ENCODE measurements around the gene SERPINF2. TPM values are rescaled to one million over a fixed set of nuclear protein-coding genes. Genes with fewer than 3 reads are reported as not detected.

Gene SERPINF2
- total RNA-seq, 1 experiment from 2014 or later: 0.68 TPM

DNA sequence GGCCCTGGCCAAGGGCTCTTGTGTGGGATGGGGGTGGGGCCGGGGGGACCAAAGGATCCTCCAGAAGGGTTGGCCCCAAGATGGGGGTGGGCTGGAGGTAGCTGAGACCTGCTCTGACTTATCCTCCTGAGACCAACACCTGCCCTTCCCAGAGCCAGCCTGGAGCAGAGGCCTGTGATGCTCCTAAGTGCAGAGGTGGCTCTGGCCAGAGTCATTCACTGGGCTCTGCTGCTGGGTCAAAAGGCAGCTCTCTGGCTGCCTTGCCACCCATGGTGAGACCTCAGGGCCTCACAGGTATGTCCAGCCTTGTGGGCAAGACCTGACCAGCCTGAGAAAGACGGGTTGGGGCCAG, 393 bp downstream of the SERPINF2 start:
- H2AK5ac ChIP-seq (ENCODE audit: insufficient read length, low read length): no peak overlapping the region
- H3K4me1 ChIP-seq (ENCODE audit: insufficient read depth, low read length): no peaks in the 10 kb centered on the region
- H3K56ac ChIP-seq (ENCODE audit: insufficient read length, low read depth, low read length): no peak overlapping the region
- H3K23ac ChIP-seq (ENCODE audit: insufficient read length, low read depth, low read length): no peak overlapping the region
- no peaks in the 10 kb centered on the region for H3K27me3 ChIP-seq (ENCODE audit: insufficient read depth, low read length)
- no peak overlapping the region for H2BK5ac ChIP-seq (ENCODE audit: insufficient read length, low read length)
- Mint-ChIP-seq H3K4me3 (no peak overlapping the region), H3K4me1 (peaks cover 4 to 6% of the 10 kb centered on the region in 2 experiments; a peak in 3 of 4 replicates), H3K9me3 (peaks cover 0 to 19% of the 10 kb centered on the region in 2 experiments; a peak in 1 of 5 replicates), H3K27ac (no peak overlapping the region), H3K36me3 (ENCODE audit: insufficient read depth in 1 of 3, low read depth in 3 of 3) (no peaks in the 10 kb centered on the region; a peak in 1 of 7 replicates), H3K27me3 (ENCODE audit: low read depth) (peaks cover 1% of the 10 kb centered on the region; the same call in 1 of the 2 replicates)
- no peak overlapping the region for H4K91ac ChIP-seq (ENCODE audit: insufficient read length, low read depth, low read length)
- H3K4ac ChIP-seq (ENCODE audit: low read depth, low read length): no peak overlapping the region
- H3K14ac ChIP-seq (ENCODE audit: insufficient read depth, low read length): no peak overlapping the region
- WGBS (ENCODE audit: extremely low coverage, insufficient read length, low lambda C conversion rate): no CpG with 5 or more reads among the region's 2 CpGs
- H3K79me1 ChIP-seq (ENCODE audit: insufficient read depth, low read depth, low read length, poor library complexity, severe bottlenecking): no peaks in the 10 kb centered on the region
- TF ChIP-seq, protein P1, sequence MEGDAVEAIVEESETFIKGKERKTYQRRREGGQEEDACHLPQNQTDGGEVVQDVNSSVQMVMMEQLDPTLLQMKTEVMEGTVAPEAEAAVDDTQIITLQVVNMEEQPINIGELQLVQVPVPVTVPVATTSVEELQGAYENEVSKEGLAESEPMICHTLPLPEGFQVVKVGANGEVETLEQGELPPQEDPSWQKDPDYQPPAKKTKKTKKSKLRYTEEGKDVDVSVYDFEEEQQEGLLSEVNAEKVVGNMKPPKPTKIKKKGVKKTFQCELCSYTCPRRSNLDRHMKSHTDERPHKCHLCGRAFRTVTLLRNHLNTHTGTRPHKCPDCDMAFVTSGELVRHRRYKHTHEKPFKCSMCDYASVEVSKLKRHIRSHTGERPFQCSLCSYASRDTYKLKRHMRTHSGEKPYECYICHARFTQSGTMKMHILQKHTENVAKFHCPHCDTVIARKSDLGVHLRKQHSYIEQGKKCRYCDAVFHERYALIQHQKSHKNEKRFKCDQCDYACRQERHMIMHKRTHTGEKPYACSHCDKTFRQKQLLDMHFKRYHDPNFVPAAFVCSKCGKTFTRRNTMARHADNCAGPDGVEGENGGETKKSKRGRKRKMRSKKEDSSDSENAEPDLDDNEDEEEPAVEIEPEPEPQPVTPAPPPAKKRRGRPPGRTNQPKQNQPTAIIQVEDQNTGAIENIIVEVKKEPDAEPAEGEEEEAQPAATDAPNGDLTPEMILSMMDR (conservative IDR thresholded peaks at IDR 0.05): no peak
- no peak overlapping the region for H3K4me2 ChIP-seq (ENCODE audit: insufficient read depth, insufficient read length, low read length)
- H3K9me3 ChIP-seq (ENCODE audit: control insufficient read depth, low read depth, low read length): no peaks in the 10 kb centered on the region
- no peaks in the 10 kb centered on the region for H3K79me2 ChIP-seq (ENCODE audit: insufficient read depth, low read length)
- no peak overlapping the region for H2AFZ ChIP-seq (ENCODE audit: low read length)
- no peak overlapping the region for H2BK120ac ChIP-seq (ENCODE audit: low read depth, low read length, poor library complexity, severe bottlenecking)
- no peak overlapping the region for H3K9ac ChIP-seq (ENCODE audit: extremely low read depth, insufficient read length, low read length)
- H4K5ac ChIP-seq (ENCODE audit: insufficient read length, low read depth, low read length): no peak overlapping the region
- H4K8ac ChIP-seq (replicated peaks; ENCODE audit: insufficient read length, low read depth, low read length): no peak overlapping the region
- H3K27ac ChIP-seq (ENCODE audit: insufficient read length, low read depth, low read length): no peak overlapping the region
- no peak overlapping the region for H3K18ac ChIP-seq (ENCODE audit: insufficient read length, low read depth, low read length)
- H2BK15ac ChIP-seq (ENCODE audit: low read depth, low read length): no peak overlapping the region
- DNase-seq: no peak
- H2BK12ac ChIP-seq (ENCODE audit: insufficient read length, low read depth, low read length): no peak overlapping the region
- H3T11ph ChIP-seq (ENCODE audit: low read length): no peak overlapping the region
- H2BK20ac ChIP-seq (ENCODE audit: low read depth, low read length, poor library complexity, severe bottlenecking): no peak overlapping the region
- H4K20me1 ChIP-seq (ENCODE audit: control insufficient read depth, insufficient read depth, insufficient read length): no peaks in the 10 kb centered on the region
- no peaks in the 10 kb centered on the region for H3K23me2 ChIP-seq (ENCODE audit: insufficient read length, low read depth, low read length, poor library complexity, severe bottlenecking)
